GM19324 (cell line): ENCODE data around the gene KCTD21.

Experiments used
- ATAC-seq: cut with Tn5 transposase; IDR thresholded peaks from one replicate; pipeline ENCODE4 v1.9.1; 2021; ENCODE audit warnings: mild to moderate bottlenecking, moderate library complexity; ENCODE audit not compliant: unreplicated experiment, low FRiP score

Gene KCTD21

GRCh38 chr11:78202733-78203167 is 14.3 kb upstream of the KCTD21 start:
- ATAC-seq = no peak

- no peak for ATAC-seq
Measured at GRCh38 chr11:78201096-78201818, 12.8 kb upstream of the KCTD21 start.

GRCh38 chr11:78200553-78200952 is 12.1 kb upstream of the KCTD21 start:
- ATAC-seq = no peak

GRCh38 chr11:78200061-78200460 is 11.6 kb upstream of the KCTD21 start:
- ATAC-seq = no peak

- no peak for ATAC-seq
Measured at GRCh38 chr11:78199653-78200015, 11.2 kb upstream of the KCTD21 start.

GRCh38 chr11:78199015-78199652 is 10.7 kb upstream of the KCTD21 start:
- no peak for ATAC-seq

- ATAC-seq = no peak
Measured at GRCh38 chr11:78197816-78198215, 9.4 kb upstream of the KCTD21 start.

- no peak for ATAC-seq
Measured at GRCh38 chr11:78196661-78197091, 8.2 kb upstream of the KCTD21 start.

GRCh38 chr11:78195917-78196560 is 7.6 kb upstream of the KCTD21 start:
- ATAC-seq = no peak

GRCh38 chr11:78194490-78194889 is 6.1 kb upstream of the KCTD21 start:
- no peak for ATAC-seq

- no peak for ATAC-seq
Measured at GRCh38 chr11:78193806-78194205, 5.4 kb upstream of the KCTD21 start.

GRCh38 chr11:78192911-78193351 is 4.5 kb upstream of the KCTD21 start:
- no peak for ATAC-seq

GRCh38 chr11:78192223-78192719 is 3.8 kb upstream of the KCTD21 start:
- ATAC-seq = no peak

- no peak for ATAC-seq
Measured at GRCh38 chr11:78190871-78191538, 2.6 kb upstream of the KCTD21 start.

GRCh38 chr11:78190374-78190773 is 1.9 kb upstream of the KCTD21 start:
- no peak for ATAC-seq

- no peak for ATAC-seq
Measured at GRCh38 chr11:78189851-78190250, 1.4 kb upstream of the KCTD21 start.

GRCh38 chr11:78189174-78189724 is 823 bp upstream of the KCTD21 start:
- ATAC-seq = no peak

- no peak for ATAC-seq
Measured at GRCh38 chr11:78187366-78188285, 800 bp downstream of the KCTD21 start.

- no peak for ATAC-seq
Measured at GRCh38 chr11:78181185-78181584, 7.2 kb downstream of the KCTD21 start.

GRCh38 chr11:78180751-78181150 is 7.7 kb downstream of the KCTD21 start:
- ATAC-seq = no peak
